ENCODE measurements around the gene XRCC3.

The XRCC3 gene

DNA sequence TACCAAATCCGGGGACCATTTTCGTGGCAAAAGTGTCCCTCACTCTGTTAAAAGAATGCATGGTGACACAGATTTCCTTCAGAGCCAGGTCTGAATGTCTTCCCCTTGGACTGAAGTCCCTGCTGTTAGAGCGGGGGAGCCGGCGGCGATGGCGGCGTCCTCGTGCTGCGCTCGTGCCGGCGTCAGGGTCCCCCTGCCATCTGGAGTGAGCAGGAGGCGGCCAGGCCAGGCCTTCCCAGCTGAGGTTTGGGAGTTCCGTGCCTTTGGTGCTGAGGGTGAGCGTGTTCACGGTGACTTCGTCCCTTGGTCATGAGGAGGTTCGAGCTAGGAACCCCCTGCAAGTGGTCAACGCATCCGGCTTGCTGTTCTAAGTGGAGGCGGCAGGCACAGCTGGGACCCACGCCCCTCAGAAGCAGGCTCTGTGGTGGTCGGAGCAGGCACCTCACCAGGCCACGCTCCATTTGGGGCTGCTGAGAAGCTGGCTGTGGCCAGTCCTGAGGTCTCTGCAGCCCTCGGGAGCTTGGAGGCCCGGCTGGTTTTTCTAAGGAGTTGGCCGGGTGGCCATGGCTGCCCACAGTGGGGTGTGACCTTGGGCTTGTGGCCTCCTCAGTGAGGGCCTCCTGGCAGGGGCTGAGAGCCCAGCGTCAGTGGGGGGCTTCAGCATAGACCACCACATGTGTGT, 9.9 kb upstream of the XRCC3 start:
- no peak for DNase-seq

DNA sequence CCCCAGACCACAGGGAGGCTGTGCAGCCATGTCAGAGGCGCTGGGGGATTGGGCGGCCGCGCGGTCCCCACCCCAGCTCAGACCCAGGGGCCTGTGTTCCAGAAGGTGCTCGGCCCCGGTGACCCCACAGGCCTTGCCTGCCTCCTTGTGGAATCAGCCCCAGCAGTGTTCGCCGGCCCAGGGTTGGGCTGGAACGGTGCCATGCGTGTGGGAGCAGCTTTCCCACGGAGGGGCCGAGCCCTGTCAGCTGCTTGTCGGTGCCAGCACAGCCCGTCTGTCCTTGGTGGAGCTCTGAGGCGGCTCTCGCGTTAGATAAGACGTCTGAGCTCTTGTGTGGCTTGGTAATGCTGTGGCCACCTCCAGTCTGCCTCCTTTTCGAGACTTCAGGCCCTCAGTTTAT, 8.9 kb upstream of the XRCC3 start:
- DNase-seq = no peak

DNA sequence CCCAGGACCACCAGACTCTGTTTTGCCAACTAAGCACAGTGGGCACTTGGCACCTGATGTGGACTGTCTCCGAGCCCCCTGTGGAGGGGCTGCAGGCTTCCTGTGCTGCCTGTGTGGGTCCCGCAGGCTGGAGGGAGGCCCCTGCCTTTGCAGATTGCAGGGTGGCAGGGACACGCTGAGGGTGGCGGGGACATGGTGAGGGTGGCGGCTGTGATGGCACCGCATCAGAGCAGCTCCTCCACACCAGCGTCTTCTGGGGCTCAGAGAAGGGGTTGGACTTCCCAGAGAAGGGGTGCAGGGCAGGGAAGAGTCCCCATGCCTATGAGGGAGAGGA, 8.5 kb upstream of the XRCC3 start:
- no peak for DNase-seq

DNA sequence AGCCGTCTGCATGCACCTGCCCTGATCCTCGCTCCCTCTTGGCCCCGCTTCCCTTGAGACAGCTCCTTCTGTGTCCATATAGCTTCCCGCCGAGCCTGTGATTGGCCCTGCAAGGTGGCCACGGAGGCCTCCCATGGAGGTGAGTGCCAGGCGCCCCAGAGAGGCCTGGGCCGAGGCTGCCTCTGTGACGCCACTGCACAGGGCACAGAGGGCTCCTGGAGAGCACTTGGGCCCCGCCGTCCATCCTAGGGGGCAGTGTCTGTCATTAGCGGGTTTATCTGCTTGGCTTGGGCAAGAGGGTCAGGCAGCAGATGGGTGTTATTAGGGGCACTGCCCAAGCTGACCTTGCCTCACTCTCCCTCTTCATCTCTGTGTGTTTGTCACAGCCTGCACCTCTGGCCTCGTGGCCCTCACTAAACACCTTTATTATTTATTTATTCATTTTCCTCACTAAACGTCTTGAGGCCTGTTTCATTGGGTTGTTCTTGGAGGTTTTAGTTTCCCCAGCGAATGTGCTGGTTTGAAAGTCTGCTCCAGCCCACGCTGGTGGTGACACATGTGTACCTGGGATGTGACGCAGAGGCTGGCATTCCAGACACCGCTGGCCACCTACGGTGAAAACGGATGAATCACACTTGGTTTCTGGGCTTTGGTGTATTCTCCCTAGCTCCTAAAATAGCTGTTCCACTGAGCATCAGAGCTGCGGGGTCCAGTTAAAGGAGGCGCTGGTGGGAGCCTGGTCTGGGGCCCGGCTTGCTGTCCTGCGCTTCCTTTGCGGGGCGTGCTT, 6.3 kb upstream of the XRCC3 start:
- DNase-seq = peak; percentile 69

DNA sequence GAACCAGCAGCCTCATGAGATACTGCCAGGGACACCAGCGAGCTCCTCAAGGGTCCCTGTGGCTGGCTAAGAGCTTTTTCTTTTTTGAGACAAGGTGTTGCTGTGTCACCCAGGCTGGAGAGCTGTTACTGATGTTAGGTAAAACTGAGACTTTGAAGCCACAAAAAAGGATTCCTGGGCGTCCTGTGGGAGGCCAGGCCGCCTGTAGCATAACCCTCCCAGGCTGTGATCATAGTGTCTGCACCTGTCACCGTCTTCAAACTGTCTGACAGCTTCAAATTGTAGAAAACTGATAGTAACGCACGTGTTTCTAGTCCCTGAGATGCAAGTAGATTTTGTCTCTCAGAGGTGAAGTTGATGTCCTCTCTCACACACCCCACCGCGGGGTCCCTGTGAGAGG, 4.5 kb upstream of the XRCC3 start:
- no peak for DNase-seq

DNA sequence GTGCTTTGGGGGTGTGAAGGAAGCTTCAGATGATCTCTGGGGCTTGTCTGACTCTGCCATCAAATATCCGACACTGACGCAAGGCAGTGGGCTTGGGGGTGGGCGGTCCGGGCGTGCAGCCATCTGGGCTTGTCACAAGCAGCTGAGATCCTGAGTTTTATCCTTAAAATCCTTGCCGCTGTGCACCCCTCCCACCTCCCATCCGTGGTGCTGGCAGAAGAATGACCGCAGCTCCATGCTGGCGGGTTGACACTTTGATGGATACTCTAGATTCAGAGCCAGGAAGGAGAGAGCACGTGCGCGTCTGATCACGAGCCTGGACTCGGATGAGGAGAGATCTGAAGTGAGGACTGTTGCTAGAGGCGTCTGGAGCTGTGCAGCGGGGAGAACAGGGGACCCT, 3.3 kb upstream of the XRCC3 start:
- no peak for DNase-seq

DNA sequence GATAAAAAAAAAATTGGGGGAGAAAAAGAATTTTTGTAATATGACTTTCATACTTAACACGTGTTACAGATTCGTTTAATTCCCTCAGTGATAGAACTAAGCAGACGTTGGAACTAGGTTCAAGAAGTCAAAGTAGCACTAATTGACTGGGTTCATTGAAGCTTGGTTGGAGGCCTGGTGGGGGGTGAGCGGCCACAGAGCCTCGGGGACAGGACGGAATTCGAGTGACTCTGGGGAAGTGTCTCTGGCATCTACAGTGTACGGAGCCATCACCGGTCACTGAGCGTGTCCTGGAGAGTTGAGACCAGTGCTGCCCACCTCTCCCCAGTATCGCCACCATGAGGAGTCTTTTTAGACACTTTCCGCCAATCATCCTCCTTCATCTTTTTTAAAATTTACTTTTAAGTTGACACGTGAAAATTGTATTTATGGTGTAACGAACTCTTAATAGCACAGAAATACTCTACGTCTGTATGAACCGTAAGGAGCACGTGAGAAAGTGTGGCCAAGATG, 1.7 kb upstream of the XRCC3 start:
- DNase-seq = no peak

DNA sequence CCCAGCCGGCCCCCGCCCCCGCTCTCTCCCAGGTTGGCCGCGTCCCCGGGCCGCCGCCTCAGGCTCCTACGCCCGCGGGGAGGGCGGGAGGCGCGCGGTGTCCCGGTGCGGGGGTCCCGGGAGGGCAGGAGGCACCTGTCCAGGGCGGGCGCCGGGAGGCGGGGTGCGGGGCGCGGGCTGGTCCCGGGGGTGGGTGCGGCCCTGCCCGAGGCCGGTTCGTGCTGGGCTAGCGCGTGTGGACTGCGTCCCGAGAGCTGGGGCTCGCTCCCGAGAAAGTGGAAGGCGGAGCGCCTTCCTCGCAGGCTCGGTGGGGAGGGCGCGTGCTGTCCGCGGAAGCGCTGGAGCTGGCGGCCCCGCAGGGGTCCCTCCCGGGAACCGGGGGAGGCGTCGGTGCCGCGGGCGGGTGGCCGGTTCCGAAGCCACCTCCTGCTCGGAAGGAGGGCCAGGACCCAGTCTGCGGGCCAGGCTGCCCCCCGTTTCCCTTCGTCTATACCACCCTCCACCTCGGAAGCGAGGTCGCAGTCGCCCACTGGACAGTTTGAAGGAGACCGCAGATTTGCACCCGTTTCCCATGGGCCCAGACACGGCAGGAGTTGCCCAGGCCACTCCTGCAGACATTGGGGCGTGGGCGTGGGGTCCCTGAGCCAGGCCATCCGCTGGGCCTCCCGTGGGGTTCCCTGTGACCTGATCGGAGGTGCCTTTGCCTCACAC, 995 bp upstream of the XRCC3 start:
- peak; percentile 12 for DNase-seq

DNA sequence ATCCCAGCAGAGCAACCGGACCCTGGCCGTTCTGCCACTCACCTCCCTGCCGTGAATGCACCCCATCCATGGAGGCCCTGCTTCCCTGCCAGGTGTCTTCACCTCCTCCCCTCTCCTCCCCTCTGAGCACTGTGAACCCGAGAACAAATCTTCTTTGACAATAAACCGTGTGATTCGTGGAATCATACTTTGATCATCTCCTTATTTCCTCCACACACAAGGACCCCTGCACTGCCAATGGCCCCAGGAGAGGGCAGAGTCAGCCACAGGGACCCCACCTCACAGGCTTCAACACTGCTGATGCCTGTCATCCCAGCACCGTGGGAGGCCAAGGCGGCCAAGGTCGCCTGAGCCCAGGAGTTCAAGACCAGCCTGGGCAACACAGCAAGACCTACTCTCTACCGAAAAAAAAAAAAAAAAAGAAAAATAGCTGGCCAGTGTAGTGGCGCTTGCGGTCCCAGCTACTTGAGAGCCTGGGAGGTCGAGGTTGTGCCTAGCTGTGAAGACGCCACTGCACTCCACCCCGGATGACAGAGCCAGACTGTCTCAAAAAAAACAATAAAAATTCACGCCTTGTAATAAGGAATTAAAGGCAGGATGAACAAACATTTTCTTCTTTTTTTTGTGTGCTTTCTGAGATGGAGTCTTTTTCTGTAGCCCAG, 1.1 kb downstream of the XRCC3 start:
- no peak for DNase-seq

DNA sequence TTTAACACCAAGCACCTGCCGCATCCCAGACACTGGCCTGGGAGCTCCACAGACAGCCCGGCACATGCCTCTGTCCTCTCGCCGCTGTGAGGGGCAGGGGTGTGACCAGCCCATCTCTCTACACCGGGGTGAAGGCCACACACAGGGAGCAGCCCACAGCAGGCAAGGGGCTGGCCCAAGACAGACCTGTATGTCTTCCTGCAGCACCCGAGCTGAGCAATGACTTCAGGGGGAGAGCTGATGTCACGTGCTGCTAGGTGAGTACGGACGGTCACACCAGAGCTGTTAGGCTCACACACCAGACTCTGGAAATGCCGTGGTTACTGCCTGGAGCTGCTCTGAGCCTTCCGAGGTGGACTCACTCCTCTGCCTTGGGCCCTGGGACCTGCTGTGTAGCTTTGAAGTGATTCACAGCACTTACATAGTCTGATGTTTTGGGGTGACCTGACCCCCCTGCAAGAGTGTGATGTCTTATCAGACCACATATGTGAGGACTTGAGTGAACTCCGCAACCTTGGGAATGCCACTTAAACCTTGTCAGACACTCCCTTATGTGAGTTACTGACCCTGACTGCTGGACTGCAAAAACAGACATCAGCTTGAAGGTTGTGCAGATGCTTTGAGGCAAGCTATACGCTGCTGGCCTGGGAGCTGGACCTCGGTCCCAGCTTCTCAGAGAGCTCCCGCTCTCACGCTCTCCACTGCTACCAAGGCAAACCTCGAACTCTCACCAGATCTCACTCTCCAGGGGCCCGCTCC, 1.8 kb downstream of the XRCC3 start:
- no peak for DNase-seq

DNA sequence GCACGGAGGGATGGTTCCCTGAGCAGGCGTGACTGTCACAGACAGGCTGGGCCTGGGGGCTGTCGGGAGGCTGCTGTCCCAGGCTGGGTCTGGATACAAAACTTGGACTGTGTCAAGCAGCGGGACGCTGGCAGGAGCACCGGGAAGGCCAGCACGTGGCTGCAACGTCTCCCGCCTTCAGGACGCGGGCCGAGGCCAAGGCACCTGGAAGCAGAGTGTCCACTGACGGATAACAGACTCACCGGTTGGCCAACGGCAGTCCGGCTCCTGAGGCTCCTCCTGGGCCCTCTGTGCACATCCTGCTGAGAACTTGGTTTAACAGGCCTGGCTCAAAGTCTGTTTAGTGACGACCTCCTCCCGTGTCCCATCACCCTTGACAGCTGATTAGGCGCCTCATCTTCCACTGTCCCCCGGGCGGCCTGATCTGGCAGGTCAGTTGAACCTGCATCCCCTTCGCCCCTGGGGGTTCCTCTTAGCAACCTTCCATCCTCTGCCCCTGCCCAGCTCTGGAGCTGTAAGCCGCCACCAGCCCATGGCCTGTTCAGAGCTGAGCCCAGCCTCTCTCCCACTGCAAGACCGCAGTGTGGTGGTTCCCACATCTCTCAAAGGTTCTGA, 2.5 kb downstream of the XRCC3 start:
- DNase-seq = no peak

DNA sequence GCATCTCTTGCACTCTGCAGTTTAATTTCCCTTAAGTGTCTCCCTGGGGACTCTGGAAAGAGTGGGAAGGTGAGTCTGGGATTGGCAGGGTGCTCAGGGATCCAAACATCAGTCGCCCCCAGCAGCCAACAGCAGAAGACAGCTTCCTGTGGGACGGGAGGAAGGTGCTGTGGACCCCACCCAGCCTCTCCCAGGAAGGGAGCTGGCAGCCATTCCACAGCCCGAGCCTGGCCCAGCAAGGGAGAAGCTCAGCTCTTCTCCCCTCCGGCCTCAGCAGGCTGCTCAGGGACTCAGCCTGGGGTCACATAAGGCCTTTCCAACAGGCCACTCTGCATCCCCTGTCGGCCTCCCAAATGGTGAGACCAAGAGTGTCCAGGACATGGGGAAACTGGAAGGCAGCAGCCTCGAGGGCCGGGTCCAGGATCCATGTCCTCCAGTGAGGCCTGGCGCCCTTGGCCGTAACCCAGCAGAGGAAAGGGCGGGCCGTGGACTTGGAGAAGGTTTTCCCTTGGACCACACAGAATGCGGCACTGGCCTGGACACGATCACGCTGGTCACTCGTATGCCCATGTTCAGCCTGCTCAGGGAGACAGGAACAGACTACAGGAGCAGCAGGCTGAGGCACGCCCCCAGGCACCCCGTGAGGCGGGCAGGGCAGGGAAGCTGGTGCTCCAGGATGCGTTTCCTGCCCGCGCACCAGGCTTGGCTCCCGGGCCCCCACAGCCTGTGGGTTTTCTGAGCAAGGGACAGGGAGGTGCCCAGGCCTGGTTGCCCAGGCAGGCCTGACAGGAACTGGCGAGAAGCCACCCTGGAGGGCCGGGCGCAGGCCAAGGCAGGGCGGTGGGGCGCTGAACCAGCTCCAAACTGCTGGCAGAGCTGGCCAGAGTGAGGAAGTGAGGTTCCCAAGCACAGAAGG, 3.5 kb downstream of the XRCC3 start:
- DNase-seq = no peak

DNA sequence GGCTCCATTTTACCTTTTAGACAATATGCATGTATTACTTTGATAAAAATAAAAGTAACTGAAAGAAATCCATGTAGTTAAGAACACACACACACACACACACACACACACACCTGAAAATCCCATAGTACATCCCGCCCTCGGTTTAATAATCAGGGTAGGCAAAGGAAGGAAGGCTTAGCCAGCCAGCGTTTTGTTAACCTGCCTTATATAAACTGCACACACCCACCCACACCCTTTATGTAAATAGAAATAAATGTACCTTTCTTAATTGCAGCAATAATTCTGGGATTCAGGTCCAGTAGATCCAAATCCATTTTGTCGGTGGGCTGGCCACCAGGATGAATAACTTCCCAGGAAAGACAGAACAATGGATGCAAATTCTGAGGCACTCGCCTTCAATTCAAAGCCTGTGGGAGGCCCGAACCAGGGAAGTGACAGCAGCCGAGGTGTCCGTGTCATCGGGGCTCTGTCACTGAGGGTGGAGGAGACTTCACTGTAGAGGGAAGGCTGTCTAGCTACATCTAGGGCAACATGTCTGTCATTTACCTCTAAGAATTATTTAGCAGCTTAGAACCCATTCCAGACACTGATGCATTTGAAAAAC, 4.4 kb downstream of the XRCC3 start:
- no peak for DNase-seq

DNA sequence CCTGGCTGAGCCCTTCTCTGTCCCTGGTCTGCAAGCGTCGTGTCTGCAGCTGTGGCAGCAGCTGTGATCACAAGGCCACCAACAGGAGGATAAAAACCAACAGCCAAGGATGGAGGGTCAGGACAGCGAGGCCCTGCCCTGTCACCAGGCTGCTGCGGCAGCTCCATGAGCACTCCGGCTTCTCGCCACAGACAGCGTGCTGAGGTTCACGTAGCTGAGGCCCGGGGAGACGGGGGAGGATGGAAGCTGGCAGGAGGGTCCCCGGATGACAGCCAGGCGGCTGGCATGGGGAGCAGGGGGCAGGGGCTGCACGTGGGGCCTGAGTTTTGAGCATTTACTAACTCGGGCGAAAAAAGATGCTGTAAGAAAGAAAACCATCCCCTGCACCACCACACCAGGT, 5.4 kb downstream of the XRCC3 start:
- DNase-seq = no peak

DNA sequence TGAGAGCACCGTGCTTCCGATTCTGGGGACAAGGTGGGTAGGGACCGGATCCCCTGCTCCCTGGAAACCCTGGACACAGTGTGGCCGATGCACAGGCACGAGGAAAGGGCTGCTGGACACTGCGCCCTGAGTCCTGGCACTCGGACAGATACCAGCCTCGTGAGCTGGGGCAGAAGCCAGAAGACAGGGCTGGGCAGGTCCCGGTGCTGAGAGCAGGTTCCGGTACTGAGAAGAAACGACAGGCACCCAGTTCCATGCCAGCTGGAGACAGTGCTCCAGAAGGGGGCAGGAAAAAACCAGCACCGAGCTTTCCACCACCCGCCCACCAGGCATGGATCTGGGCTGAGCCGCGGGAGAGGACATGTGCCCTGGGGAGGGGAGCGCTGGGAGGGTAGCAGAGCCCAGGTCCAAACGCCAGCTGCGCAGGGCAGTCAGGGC, 6.5 kb downstream of the XRCC3 start:
- no peak for DNase-seq

DNA sequence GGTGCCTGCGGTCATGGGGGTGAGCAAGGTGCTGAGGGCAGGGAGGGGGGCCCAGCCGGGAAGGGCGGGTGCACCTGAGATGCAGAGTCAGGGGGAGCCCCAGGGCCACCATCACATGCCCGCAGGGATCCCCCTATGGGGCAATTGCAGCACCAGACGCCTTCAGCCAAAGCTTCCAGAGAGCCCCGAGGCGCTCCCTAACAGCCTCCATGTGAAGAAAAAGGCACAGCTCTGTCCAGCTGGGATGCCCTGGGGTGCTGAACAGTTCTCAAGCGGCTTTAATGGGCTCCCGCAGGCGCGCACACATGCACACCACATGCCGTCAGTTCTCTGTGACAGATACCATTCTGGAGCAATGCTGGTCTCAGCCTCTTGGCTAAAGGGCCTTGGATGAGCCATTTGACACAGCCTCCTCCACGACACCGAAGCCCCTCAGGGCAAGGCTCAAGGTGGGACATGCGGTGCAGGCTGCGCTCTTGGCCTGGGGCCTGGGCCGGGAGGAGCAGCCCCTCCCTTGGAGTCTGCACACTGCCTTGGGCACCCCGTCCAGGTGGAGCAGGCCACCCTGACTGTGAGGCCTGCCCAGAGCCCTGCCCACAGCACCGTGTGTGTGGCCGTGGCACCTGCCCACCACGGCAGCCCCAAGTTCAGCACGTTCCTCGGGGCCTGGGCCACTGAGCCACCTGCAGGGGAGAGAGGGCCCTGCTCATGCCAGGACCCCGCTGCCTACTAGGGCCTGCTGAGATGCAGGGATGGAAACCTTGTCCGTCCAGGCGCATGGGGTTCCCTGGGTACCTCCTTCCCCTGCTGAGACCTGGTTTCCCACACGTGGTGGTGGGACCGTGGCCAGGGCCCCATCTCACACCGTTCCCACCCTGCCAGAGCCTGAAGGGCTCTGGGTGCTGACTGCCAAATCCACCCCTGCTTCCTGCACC, 7.7 kb downstream of the XRCC3 start:
- DNase-seq = no peak

DNA sequence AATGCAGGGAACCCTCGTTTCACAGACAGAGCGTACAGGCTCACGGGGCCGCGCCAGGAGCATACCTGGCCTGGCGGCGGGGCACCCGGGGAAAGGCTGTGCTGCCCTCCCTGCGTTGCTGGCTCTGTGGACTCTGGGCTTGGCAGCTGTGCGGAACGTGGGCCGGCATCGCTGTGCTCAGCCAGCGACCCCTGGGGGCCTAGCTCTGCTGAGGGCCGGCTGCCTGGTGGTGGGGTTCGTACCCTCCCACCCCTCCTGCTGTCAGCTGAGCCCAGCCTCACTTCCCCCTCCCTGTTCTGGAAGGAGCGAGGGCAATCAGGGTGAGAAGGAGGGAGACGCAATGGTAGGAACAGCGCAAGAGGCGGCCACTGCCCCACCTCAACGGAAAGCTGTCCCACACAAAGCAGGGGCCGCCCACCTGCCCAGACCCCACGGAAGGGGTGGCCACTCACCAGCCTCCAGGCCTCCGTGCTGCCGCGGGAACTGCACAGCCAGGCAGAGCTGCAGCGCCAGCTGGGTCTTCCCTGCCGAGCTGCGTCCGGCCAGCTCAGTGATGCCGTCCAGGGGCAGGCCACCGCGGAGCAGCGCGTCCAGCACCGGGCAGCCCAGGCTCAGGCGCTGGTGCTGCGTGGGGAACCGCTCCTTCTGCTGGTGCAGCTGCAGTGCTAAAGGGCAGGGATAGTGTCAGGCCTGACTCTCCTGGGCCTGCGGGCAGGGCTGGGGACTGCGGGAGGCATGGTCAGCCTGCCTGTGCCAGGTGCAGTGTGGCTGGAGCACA, 8.5 kb downstream of the XRCC3 start:
- DNase-seq = no peak

DNA sequence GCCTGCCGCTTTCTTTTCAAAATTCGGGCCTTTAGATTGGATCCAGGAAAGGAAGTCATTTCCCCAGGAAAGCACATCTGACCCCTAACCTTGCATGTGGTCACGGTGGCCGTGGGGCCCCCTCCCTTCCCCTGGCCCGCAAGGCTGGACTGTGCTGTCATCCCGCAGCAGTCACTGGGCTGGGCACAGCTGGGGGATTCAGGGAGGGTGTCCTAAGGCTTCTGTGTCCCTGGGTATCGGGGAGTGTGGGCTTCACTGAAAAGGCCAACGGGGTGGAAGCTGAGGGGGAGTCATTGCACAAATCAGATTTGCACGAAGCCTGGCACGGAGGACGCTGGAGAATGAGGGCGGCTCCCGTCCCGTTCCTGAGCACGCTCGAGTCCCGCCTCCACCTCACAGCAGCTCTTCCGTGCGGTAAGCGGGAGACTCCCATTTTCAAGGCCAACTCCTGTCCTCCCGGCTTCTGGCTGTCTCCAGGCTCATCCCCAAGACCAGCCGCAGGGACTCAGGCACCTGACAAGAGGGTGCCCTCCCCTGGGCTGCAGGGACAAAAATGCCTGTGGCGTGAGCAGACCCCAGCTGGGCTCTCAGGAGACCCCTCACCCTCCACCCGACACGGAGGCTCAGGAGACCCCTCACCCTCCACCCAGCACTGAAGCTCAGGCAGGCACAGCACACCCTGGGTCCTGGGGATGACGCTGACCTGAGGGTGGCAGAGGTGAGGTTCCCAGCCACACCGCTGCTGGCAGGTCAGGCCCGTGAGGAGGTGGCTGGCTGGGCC, 9.6 kb downstream of the XRCC3 start:
- DNase-seq = no peak
